ENCODE measurements around the gene CCDC73.
A peak's percentile ranks its signal among the peaks of the same experiment; 100 is the strongest.
"Not testable (repeated sequence)": the region's sequence is repeated elsewhere in the genome, so short reads cannot be mapped to it uniquely, and the experiment has no call there.

Gene CCDC73

DNA sequence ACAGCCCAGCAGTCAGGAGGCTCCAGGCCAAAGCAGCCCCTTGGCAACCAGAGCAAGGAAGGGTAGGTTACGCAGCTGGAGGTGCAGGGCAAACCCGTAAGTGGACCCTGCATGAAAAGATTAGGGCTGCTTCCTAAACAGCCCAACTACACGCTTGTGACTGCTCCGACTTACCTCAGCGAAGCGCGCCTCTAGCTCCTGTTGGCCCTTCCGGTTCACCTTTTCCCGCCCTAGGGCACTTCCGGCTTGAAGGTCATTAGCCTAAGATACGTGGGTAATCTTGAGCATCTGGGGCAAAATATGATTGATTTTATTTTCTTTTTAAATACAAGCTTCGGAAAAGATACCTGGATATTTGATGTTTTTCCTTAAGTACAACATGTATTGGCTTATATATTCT is at the start of gene CCDC73:
TSS of gene CCDC73 (minus strand) at position 224 of the 400 bp plus-strand sequence. CDS start 34,419 bp downstream, outside the sequence.
- DNase-seq: no peak

DNA sequence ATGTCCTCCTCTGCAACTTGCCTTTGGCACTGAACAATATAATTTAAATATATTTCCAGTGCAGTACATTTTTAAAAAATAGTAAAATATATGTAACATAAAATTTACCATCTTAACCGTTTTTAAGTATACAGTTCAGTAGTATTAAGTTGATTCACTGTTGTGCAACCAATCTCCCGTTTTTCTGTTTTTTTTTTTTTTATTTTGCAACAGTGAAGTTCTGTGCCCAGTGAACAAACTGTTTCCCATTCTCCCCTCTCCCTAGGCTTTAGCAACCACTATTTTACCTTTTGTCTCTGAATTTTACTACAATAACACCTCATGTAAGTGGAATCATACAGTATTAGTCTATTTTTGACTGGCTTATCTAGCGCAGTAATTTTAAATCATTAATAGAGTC is 49.1 kb upstream of the CCDC73 start:
- no peak for DNase-seq

DNA sequence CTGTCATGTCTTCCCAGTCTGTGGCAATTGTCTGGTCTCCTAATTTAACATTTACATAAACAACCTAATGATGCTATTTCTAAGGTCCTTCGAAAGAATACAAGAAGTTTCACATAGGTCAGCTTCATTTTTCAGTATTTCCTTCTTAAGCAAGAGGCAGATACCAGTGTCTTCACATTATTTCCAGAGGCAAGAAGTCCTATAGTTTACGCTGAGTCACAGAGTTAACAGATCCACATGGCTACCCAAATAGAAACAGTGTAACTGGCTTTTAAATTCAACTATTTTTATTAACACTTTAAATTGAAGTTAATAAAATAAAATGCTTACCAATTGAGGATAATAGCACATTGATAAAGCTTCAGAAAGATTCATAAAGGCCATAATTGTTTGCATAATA is 46.1 kb upstream of the CCDC73 start:
- no peak for DNase-seq

DNA sequence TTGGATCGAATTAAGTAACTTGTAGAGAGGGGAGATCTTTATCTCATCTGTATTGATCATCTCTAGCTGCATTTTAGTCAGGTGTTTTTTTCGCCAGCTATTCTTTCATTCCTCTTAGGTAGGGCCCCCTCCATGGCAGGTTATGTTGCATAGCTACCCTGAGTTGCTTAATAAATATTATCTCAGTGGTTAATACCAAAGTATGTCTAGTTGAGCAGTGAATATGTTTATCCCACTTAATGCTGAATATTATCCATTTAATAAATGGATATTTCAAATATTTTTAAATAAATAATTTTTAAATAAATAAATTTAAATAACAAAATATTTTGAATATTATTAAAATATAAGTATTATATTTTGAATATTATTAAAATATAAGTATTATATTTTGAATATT is 44.8 kb upstream of the CCDC73 start:
- no peak for DNase-seq

DNA sequence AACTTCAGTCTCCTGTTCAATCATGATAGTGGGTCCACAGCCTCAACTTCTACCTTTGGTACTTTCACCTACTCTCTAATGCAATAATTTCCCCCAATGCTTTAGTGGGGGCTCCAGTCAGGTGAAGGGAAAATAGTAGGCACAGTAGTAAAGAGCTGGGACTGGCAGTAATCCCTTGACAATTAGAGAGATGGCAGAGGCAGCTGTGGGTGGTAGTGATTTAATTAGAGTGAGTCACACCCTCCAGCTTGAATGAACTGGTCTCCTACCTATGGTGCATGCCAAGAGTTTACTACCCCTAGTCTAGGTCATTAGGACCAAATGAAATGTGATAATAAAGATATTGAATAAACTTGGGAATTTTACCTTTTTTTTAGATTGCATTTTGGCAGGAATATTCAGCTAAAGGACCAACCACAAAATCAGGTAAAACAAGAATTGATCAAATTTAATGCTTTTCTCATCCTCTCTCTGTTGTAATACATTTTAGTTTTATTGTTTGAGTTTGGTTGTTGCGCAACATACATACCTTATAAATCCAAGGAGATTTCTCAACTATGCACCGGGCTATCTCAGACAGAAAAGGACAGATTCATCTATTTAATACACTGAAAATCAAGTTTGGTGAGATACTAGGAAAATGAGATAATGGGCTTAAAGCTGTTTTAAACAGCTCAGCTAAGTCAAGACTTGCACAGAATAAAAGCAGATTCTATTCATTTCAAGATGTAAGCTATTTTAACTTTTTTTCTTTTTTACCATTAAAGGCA is 44.2 kb upstream of the CCDC73 start:
- DNase-seq: no peak

DNA sequence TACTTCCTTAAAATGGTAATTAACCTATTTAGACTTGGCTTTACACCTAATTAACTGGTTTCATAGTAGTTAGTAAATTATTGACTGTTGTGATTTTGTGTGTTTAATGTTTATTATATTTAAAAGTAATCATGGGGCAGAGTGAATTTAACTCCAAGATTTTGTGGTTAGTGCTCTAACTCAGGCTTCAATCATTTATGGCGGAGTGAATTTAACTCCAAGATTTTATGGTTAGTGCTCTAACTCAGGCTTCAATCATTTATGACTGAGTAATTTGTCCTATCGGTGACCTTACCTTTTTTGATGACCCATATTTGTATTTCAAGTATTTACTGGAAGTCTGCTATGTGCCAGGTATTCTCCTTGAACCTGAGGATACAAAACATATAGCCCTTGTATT is 42.5 kb upstream of the CCDC73 start:
- no peak for DNase-seq

DNA sequence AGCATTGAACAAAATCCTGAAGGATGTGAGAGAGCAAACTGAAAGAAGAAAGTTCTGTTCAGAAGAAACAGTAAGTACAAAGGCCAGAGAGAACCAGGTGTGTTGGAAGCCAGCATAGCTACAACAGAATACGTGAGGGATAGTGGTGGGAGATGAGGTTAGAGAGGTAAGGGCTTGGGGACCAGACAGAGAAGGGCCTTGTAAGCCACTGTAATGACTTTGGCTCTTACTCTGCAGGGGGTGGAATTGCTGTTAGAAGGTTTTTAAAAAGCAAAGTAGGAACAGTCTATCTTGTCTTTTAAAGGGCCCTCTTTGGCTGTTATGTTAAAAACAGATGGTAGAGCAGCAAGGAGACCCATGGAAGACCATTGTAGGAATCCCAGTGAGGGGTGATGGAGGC is 39.5 kb upstream of the CCDC73 start:
- DNase-seq: no peak

DNA sequence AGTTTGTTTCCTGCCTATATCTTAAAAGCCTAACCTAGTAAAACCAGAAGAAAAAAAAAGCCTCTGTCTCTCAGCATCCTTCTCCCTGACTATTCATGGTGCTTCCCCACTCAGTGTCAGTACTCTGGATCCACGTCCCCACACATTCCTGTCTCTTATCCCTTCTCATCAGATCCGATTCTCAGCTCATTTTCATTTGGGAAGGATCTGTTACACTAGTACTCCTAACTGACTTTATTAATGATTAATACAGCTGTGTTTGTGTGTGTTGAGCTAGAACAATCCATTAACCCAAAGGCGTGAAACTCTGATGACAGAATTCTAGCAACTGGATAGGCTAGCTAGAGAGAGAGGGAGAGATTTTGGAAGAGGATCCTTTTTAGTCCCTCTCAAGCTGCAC is 36.8 kb upstream of the CCDC73 start:
- DNase-seq: no peak

DNA sequence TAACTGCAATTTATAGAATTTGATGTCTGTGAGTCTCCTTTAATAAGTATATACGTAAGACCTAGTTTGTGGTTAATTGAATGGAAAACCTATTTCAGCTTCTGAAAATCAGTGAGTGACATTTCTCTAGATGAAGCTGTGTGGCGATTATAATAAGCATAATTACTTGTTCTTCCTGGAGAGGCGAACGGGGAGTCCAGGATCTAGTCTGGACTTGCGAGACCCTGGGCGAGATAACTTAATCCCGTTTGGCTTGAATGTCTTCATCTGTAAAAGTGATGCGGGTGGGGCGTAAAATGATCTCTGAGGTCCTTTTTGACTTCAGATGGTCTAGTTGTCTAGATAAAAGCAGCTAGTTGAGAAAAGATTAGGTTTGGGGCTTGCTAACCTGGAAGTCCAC is 36.3 kb upstream of the CCDC73 start:
- no peak for DNase-seq

DNA sequence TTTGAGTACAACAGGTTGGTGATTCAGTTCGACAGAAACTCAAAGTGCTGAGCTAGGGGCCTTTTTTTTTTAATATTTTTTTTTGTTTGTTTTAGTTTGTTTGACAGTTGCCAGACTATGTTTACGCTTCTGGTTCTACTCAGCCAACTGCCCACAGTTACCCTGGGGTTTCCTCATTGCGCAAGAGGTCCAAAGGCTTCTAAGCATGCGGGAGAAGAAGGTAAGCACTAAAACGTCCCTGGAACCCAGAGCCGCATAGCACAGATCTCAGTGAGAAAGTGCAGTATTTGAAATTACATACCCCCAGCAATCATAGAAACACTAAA is 35.9 kb upstream of the CCDC73 start:
- no peak for DNase-seq

DNA sequence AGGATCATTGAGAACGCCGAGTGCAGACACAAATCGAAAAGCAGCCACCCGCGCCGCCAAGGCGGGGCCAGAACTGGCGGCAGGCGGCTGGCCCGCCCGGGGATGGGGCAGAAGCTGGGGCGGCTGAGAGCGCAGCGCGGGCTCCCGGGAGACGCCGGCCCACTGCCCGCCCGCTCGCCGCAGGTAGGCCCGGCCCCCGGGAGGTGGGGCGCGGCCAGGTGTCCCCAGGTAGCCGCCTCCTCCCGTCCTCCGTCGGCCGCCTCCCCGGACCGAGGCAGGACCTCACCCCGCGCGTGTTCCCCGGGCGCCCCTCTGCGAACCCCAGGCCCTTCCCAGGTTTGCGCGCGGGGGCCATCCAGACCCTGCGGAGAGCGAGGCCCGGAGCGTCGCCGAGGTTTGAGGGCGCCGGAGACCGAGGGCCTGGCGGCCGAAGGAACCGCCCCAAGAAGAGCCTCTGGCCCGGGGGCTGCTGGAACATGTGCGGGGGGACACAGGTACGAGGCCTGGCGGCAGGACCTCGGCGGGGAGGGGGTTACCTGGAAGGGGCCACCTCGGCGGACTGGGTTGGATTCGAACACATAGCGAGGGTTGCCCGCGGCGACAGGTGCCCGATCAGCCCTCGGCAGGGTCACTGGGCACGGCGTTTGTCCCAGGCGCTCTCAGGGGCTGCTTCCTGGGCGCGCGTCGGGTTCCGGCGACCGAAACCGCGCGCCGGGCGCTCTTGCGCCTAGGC is 35.4 kb upstream of the CCDC73 start, which contains the start of gene PRRG4:
TSS of gene PRRG4 (plus strand) at position 248 of the 733 bp plus-strand sequence. CDS start 603 bp downstream, outside the sequence.
- peak; percentile 59 for DNase-seq

DNA sequence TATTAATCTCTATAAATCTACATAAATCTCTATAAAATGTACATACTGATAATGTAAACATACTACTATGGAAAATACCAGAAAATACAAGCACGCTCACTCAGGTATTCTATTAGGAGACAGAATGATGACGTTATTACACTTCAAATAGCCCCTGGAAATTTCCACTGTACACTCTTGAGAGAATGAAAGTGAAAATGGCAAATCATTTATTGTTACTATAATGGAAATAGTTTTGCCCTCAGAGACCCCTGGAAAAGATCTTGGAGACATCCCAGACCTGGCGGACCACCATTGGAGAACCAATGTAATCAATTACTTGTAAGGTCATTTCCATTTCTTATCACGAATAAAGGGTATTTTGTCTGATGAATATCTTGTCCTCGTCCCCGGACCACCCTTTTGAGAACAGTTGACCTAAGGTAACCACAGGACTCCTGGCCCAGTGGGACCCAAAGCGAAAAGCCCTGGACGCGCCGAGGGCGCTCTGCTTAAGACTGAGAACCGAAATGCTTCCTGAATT is 34.8 kb upstream of the CCDC73 start:
- peak; percentile 5 for DNase-seq

DNA sequence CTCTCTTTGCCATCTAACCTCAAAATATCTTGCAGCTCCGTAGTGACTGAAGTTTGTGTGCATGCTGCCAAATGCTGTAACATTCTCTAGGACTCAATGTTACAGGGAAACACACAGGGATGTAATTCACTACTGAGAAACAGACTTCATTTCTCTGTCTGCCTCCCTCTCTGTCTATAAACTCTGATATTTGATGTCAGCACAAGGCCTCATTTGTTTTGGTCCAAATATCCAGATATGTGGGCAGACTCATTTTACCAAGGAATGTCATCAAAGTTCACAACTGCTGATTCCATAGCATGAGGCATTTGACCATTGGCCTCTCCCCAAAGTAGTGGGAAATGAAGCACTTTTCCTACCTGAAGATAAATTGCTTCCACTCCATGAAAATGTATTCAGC is 32.8 kb upstream of the CCDC73 start:
- DNase-seq: no peak

DNA sequence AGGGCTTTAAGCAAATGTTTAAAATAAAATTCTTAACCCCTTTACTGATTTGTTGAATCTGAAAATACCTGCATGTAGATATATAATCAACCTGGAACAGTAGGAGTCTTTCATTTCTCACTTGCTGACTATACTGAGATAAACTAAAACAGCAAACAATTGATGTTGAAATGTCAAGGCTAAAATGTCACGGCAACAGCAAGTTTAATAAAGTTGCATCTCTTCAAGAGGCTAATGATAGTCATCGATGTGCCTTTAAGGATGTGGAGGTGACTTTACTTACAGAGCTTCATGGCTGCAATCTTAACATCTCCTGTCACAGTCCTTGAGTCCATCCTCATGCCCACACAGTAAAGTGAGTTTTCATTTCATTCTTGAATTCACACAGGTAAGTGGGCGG is 31.7 kb upstream of the CCDC73 start:
- DNase-seq: no peak

DNA sequence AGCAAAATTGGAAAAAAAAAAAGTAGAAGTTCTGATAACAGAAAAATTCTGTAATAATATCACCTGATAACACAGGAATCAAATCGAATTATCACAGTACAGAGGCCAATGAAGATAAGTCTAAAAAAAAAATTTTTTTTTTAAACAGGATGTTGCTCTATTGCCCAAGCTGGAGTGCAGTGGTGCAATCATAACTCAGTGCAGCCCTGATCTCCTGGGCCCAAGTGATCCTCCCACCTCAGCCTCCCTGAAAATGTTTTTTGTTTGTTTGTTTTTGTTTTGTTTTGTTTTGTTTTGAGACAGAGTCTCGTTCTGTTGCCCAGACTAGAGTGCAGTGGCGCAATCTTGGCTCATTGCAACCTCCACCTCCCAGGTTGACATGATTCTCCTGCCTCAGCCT is 29.2 kb upstream of the CCDC73 start:
- DNase-seq: not testable (repeated sequence)

DNA sequence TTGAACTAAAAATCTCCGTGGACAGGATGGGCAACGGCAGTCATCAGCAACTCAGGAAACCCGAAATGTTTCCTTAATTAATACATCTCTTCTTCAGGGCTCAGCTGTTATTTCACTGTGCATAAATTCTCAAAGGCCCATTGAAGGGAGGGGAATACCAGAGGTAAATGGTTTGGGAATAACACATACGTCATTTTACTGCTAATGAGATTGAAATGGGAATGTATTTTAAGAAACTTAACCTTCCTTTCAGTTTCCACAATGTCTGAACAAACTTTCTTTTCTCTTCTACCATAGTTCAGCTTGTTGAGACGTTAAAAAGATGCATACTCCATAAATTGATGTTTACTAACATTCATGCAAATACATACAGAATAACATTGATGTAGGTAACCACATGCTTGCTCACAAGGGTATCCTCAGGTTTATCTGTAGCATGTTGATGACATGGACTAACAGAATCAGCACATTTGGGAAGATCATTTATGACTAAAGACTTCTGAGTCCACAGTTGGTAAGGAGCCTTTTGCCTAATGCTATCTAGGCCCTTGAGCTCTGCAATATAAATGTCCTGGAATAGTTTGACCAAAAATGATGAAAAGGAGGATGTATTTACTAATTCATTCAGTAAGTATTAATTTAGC is 27.6 kb upstream of the CCDC73 start:
- no peak for DNase-seq

DNA sequence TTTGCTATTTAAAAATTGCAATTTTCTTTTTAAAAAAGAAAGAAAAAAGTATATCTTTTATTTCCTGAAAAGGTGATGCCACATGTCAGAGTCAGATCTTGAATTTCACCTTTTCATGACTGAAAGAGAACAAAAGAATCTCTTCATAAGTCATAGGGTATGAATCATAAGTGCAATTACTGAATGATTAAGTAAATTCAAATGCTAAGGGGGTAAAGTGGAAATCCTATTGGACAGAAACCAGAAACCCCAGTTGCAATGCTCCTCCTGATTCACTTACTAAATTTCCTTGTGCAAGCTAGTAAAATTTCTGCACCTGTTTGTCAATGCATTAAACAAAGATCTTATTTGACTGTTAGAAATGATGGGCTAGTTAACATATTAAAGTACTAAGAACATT is 27.1 kb upstream of the CCDC73 start:
- no peak for DNase-seq

DNA sequence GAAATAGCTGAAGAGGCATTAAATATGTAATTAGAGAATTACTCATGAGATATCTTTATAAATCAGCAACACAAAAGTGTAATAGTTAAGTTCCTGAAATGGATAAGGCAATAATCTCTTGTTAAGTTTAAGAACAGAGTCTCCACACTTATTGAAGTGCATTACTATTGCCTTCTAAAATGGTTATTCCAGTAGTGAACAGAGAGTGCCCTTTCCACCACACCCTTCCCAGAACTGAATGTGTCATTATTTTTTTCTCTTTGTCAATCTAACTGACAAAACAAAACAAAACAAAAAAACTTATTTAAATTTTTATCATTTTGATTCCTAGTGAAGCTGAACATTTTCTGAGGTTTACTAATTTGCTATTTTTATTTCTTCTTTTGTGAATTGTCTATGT is 26.0 kb upstream of the CCDC73 start:
- DNase-seq: no peak

DNA sequence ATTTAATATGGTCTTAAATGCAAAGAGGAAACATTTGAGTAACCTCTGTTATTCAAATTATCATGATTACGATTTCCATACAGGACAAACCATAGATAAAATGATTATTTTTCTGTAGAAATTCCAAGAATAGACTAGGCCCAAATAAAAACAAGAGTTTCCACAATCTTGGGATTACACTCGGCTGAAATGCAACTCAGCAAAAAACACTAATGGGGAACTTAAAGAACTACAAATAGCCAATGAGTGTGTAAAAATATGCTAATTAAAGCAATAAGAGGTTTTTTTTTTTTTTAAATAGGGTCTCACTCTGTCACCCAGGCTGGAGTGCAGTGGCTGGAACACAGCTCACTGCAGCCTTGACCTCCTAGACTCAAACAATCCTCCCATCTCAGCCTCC is 24.7 kb upstream of the CCDC73 start:
- DNase-seq: no peak

DNA sequence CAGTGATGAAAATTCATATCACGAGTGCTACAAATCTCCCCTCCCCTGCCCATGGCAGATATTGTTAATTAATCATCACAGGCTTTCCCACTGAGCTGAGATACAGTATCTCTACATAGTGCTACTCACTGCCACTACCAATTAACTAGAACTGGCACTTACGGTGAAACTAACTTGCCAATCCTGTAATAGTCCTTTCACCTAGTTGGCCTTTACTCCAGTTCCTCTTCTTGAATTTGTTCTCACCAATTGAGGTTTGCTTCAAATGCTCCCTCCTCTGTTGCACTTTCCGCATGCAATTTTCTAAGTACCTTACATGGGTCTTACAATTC is 23.4 kb upstream of the CCDC73 start:
- DNase-seq: no peak

DNA sequence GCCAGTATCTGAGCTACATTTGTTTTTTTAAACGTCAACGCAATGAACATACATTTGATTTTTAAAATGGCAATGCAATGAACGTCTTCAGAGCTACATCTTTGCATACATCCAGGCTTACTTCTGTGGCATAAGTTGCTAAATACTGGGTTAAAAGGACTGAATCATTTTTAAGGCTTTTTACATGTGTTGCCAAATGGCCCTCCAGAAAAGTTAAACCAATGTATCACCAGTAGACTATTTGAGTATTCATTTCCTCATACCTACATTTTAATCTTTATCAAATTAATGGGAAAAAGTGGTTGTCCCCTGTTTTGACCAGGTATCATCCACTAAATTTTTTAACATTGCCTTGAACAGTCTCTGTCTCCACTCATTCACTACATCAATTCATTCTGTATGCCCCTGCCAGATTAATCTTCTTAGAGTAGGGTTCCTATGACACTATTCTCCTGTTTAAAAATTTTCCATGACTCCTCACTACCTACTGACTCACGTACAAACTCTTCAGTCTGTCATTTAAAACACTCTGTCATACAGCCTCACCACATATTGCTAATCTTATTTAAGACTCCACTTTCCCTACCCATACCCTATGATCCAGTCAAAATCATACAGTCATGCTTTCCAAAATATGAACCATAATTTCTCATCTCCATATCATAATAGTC is 22.9 kb upstream of the CCDC73 start:
- DNase-seq: no peak

DNA sequence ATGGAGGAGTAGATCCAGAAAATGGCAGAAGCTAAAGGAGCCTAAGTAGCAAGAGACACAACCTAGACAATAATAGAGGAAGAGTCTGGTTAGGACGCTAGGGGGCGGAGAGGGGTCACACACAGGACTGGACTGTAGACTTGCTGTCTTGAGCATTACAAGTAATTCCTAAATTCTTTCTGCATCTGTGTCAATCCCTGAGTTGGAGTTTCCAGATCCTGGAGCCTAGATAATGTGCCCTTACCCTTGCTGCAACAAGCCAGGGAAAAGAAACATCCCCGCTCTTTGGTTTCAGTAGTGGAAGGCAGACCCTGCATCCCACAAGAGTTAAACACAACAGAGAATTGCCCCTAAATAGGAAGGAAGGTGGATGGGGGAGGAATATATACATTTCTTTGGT is 14.9 kb upstream of the CCDC73 start:
- DNase-seq: peak; percentile 3

DNA sequence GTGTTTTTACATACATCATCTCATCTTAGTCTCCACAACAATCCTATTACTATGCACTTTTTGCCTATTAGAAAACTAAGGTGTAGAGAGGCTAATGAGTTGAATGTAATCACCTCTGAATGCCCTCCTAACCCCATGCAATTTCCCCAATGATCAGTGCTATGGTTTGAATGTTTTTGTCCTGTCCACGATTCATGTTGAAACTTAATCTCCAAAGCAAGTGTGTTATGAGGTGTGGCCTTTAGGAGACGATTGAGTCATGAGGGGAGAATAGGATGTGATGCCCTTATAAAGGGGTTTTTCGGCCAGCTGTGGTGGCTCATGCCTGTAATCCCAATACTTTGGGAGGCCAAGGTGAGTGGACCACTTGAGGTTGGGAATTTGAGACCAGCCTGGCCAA is 2.0 kb upstream of the CCDC73 start:
- no peak for DNase-seq
